ENCODE results near the gene PRDX2. TPM values are rescaled to one million over a fixed set of nuclear protein-coding genes. Genes with fewer than 3 reads are reported as not detected.

PRDX2 gene
- polyA plus RNA-seq, 3 donors: 40.0 to 71.5 (median 46.7) TPM

DNA sequence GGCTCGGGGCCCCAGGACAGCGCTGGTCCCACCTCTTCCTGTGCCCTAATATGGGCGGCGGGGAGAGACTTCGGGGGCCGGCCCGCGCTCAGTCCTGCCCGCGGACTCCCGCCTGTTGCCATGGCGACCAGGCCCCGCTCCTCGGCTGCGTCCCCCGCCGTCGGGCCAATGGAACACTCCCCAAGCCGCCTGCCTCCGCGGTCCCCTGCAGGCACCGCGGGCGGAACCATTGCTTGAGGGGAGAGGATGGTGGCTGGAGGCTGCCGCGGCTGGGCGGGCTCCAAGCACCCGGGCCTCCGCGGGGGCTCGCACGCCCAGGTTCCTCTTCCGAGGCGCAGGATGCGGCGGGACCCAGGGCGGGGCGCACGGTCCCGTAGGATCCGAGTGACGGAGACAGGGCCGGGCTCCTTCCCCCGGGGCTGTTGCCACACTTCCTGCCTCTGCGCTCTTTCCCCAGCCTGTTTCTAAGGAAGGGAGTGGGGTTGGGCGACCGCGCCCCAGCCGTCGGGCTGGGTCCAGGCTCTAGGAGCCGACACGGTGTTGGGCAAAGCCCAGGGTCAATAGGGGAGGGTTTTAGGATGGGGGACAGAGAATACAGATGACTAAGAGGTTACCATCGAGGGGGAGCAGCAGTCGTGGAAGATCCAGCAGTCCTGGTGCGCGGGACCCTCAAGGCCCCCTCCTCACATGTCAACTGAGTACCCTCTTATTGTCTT, 11.5 kb downstream of the PRDX2 start:
- Histone ChIP-seq H3K9me3 (replicated peaks in 1 of 2; ENCODE audit: control insufficient read depth in 1 of 2, insufficient read depth in 1 of 2, low read length in 2 of 2) (no peaks in the 10 kb centered on the region), H3K4me2 (replicated peaks; ENCODE audit: extremely low read depth, low read length, poor library complexity, severe bottlenecking) (peak overlapping the region; percentile 99), H4K20me1 (ENCODE audit: insufficient read depth, low read length) (peaks cover 37% of the 10 kb centered on the region), H3K79me2 (ENCODE audit: insufficient read depth, low read length) (peaks cover 78% of the 10 kb centered on the region), H3K4me3 (replicated peaks in 1 of 3; ENCODE audit: low read depth in 2 of 3, low read length in 3 of 3) (peak overlapping the region; percentile 85 to 100 (median 100)), H3K9ac (ENCODE audit: insufficient read depth, low read length, poor library complexity, severe bottlenecking) (peak overlapping the region; percentile 100), H3K4me1 (ENCODE audit: control insufficient read depth in 1 of 2, insufficient read depth in 2 of 2, low read length in 2 of 2) (peaks cover 59 to 64% of the 10 kb centered on the region in 2 donors), H3K27me3 (ENCODE audit: control insufficient read depth in 2 of 2, insufficient read depth in 2 of 2, low read length in 2 of 2) (no peaks in the 10 kb centered on the region), H2AFZ (ENCODE audit: insufficient read depth, low read depth, low read length, poor library complexity, severe bottlenecking) (no peak overlapping the region), H3K36me3 (replicated peaks in 1 of 2; ENCODE audit: control insufficient read depth in 1 of 2, insufficient read depth in 2 of 2, low read length in 2 of 2) (no peaks in the 10 kb centered on the region), H3K27ac (ENCODE audit: low read depth in 1 of 2, low read length in 2 of 2) (peak overlapping the region; percentile 95 to 100)
- Mint-ChIP-seq H3K27ac (peak overlapping the region; percentile 99 to 100 (median 100)), H3K9me3 (peaks cover 0 to 7% (median 0%) of the 10 kb centered on the region in 7 donors), H3K4me3 (peak overlapping the region; percentile 95 to 98), H3K36me3 (peaks cover 2 to 12% of the 10 kb centered on the region in 2 donors), H3K27me3 (ENCODE audit: low read depth in 3 of 3) (peaks cover 0 to 4% (median 1%) of the 10 kb centered on the region in 3 donors), H3K4me1 (peaks cover 38% of the 10 kb centered on the region)
- DNase-seq: peak; percentile 97 to 99 (median 99)
- TF ChIP-seq, protein P1, sequence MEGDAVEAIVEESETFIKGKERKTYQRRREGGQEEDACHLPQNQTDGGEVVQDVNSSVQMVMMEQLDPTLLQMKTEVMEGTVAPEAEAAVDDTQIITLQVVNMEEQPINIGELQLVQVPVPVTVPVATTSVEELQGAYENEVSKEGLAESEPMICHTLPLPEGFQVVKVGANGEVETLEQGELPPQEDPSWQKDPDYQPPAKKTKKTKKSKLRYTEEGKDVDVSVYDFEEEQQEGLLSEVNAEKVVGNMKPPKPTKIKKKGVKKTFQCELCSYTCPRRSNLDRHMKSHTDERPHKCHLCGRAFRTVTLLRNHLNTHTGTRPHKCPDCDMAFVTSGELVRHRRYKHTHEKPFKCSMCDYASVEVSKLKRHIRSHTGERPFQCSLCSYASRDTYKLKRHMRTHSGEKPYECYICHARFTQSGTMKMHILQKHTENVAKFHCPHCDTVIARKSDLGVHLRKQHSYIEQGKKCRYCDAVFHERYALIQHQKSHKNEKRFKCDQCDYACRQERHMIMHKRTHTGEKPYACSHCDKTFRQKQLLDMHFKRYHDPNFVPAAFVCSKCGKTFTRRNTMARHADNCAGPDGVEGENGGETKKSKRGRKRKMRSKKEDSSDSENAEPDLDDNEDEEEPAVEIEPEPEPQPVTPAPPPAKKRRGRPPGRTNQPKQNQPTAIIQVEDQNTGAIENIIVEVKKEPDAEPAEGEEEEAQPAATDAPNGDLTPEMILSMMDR (IDR thresholded peaks at IDR 0.05): no peak
- WGBS (ENCODE audit: insufficient coverage): 0% methylated on average over 39 of the region's 56 CpGs
- intact Hi-C loops (cut with micrococcal nuclease): loop anchor here (5.0 to 10.0 kb wide), 5 partner anchors 123 to 1055 kb away; partner anchors contain the start of genes CALR (in 1 of the 2), IER2 (in 1 of the 2), MAN2B1 (in 1 of the 2) and STX10 (in 1 of the 2)

DNA sequence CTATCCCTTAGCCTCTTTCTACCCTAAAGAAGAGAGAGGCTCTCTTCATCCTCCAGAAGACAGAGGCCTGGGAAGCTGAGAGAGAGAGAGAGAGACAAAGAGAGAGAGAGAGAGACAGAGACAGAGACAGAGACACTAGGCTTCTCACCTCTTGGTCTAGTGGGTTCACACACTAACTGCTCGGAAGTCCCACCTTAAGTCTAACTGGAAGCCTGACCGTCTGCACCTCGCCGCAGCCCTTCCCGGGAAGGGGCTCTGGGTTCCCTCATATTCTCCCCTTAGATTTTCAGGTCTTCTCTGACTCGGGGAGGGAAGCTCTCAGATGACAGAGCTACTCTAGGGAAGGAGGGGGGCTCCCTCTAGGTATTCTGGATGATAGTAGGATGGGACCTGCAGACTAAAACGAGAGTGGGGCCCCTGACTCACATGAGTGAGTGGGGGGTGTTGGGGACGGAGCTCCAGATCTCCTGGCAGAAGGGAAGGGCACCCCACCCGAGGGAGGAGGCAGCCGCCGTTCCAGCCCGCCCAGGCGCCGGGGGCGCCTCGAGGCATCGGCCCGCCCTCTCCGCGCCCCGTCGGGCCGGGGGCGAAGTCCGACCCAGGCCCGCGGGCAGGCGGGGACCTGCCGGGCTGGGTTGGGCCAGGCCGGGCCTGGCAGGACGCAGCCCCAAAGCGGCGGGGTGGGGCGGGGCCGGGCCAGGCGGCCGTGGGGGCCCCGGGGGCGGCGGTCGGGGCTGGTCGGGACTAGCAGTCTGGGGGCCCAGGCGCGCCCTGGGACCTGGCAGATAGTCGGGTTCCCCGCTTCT, 12.3 kb downstream of the PRDX2 start:
- Histone ChIP-seq H3K4me2 (replicated peaks; ENCODE audit: extremely low read depth, low read length, poor library complexity, severe bottlenecking) (peak overlapping the region; percentile 99), H3K4me3 (replicated peaks in 1 of 3; ENCODE audit: low read depth in 2 of 3, low read length in 3 of 3) (peak overlapping the region; percentile 83 to 100 (median 85)), H3K4me1 (ENCODE audit: control insufficient read depth in 1 of 2, insufficient read depth in 2 of 2, low read length in 2 of 2) (peaks cover 59 to 64% of the 10 kb centered on the region in 2 donors), H3K36me3 (replicated peaks in 1 of 2; ENCODE audit: control insufficient read depth in 1 of 2, insufficient read depth in 2 of 2, low read length in 2 of 2) (no peaks in the 10 kb centered on the region), H3K27ac (ENCODE audit: low read depth in 1 of 2, low read length in 2 of 2) (peak overlapping the region; percentile 95 to 100), H4K20me1 (ENCODE audit: insufficient read depth, low read length) (peaks cover 30% of the 10 kb centered on the region), H3K79me2 (ENCODE audit: insufficient read depth, low read length) (peaks cover 70% of the 10 kb centered on the region), H2AFZ (ENCODE audit: insufficient read depth, low read depth, low read length, poor library complexity, severe bottlenecking) (no peak overlapping the region), H3K9ac (ENCODE audit: insufficient read depth, low read length, poor library complexity, severe bottlenecking) (peak overlapping the region; percentile 100), H3K27me3 (ENCODE audit: control insufficient read depth in 2 of 2, insufficient read depth in 2 of 2, low read length in 2 of 2) (no peaks in the 10 kb centered on the region), H3K9me3 (replicated peaks in 1 of 2; ENCODE audit: control insufficient read depth in 1 of 2, insufficient read depth in 1 of 2, low read length in 2 of 2) (no peaks in the 10 kb centered on the region)
- under 1% methylated on average over 40 of the region's 46 CpGs for WGBS (ENCODE audit: insufficient coverage)
- TF ChIP-seq, protein P1 (IDR thresholded peaks at IDR 0.05): no peak
- Mint-ChIP-seq H3K27me3 (ENCODE audit: low read depth in 3 of 3) (peaks cover 0 to 4% (median 1%) of the 10 kb centered on the region in 3 donors), H3K9me3 (peaks cover 0 to 7% (median 0%) of the 10 kb centered on the region in 7 donors), H3K4me3 (peak overlapping the region; percentile 95 to 98), H3K4me1 (peaks cover 31% of the 10 kb centered on the region), H3K36me3 (peaks cover 2 to 12% of the 10 kb centered on the region in 2 donors), H3K27ac (peak overlapping the region in 2 of 7 donors; percentile 66 to 100)
- intact Hi-C loops (cut with micrococcal nuclease): loop anchor here (10.0 kb wide), 1 partner anchor 1056 kb away; no protein-coding TSS in a partner anchor
- DNase-seq: peak in 1 of 3 donors; percentile 57

Measured in CD14-positive monocyte (primary cell).